ENCODE data around the gene CDKAL1. TPM values are rescaled to one million over a fixed set of nuclear protein-coding genes. Genes with fewer than 3 reads are reported as not detected.

Gene CDKAL1
- total RNA-seq, 1 donor from 2014 or later: 24.8 TPM

DNA sequence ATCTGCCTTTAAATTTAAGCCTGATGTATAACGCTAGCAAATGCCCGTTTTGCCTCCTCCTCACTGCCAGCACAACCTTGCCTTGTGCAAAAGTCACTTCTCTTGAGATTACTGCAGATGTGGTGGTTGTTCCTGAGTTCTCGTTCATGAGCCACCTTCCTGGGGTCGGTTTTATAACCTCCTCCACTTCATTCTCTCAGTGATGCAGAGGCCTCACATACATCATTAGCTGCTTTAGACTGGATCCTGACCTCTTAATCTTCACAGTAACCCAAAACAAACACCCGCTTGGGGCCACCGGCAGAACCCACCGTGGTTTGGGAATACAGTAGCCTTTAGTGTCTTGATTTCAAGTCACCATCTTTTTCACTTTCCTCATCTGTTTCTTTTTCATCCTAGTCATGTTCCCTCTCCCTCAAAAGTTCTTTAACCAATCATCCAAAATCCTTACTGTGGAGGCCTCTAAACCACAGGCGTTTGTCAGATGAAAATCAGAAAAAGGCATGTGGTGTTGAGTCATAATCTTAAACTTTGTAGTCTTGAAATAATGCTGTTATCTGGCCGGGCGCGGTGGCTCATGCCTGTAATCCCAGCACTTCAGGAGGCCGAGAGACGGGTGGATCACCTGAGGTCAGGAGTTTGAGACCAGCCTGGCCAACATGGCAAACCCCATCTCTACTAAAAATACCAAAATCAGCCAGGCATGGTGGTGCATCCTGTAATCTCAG, 629.0 kb downstream of the CDKAL1 start:
- no peak overlapping the region for H3K27ac Mint-ChIP-seq (ENCODE audit: unreplicated experiment)
- H3K27me3 Mint-ChIP-seq (ENCODE audit: unreplicated experiment): no peaks in the 10 kb centered on the region
- DNase-seq: no peak
- H3K36me3 Mint-ChIP-seq (ENCODE audit: unreplicated experiment): no peaks in the 10 kb centered on the region
- peaks cover 1% of the 10 kb centered on the region for H3K9me3 Mint-ChIP-seq (ENCODE audit: unreplicated experiment)
- H3K4me1 Mint-ChIP-seq (ENCODE audit: low read depth, unreplicated experiment): peaks cover 5% of the 10 kb centered on the region
- H3K4me3 Mint-ChIP-seq (ENCODE audit: unreplicated experiment): no peak overlapping the region
- no peak for TF ChIP-seq CTCF (IDR thresholded peaks at IDR 0.05; ENCODE audit: partially characterized antibody, unreplicated experiment)

- Mint-ChIP-seq H3K9me3 (ENCODE audit: unreplicated experiment) (peaks cover 1% of the 10 kb centered on the region), H3K4me1 (ENCODE audit: low read depth, unreplicated experiment) (peaks cover 3% of the 10 kb centered on the region), H3K4me3 (ENCODE audit: unreplicated experiment) (no peak overlapping the region), H3K27me3 (ENCODE audit: unreplicated experiment) (no peaks in the 10 kb centered on the region), H3K27ac (ENCODE audit: unreplicated experiment) (no peak overlapping the region), H3K36me3 (ENCODE audit: unreplicated experiment) (no peaks in the 10 kb centered on the region)
- no peak for TF ChIP-seq CTCF (IDR thresholded peaks at IDR 0.05; ENCODE audit: partially characterized antibody, unreplicated experiment)
- DNase-seq: no peak
Measured at GRCh38 chr6:21163838-21164180, 629.6 kb downstream of the CDKAL1 start.

DNA sequence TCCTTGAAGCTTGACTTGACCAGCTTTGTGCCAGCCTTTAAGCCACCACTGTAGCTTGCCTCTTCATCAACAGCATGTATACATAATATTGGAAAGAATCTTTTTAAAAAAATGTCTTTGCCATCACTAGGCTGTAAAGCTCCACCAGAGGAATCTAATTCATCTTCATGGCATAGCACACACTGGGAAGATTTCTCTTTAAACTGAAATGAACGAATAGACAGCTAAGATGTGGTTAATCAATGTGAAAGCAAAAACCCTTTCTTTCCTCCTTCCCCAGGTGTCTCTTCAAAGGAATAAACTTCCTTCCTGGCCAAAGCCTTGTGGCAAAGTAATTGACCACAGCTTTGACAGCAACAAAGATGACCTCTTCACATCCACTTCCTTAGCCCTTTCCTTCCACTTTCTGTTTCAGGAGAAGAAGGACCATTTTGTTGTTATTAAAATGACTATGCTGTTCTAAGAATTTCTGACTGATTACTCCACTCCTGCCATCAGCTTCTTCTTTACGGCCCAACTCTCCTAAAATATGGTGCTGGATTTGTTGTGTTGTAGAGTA, 630.6 kb downstream of the CDKAL1 start:
- H3K4me1 Mint-ChIP-seq (ENCODE audit: low read depth, unreplicated experiment): peaks cover 3% of the 10 kb centered on the region
- H3K4me3 Mint-ChIP-seq (ENCODE audit: unreplicated experiment): no peak overlapping the region
- H3K36me3 Mint-ChIP-seq (ENCODE audit: unreplicated experiment): no peaks in the 10 kb centered on the region
- no peak for TF ChIP-seq CTCF (IDR thresholded peaks at IDR 0.05; ENCODE audit: partially characterized antibody, unreplicated experiment)
- no peak overlapping the region for H3K27ac Mint-ChIP-seq (ENCODE audit: unreplicated experiment)
- H3K9me3 Mint-ChIP-seq (ENCODE audit: unreplicated experiment): peaks cover 1% of the 10 kb centered on the region
- H3K27me3 Mint-ChIP-seq (ENCODE audit: unreplicated experiment): no peaks in the 10 kb centered on the region
- DNase-seq: no peak

- Mint-ChIP-seq H3K4me1 (ENCODE audit: low read depth, unreplicated experiment) (peaks cover 3% of the 10 kb centered on the region), H3K27ac (ENCODE audit: unreplicated experiment) (no peak overlapping the region), H3K4me3 (ENCODE audit: unreplicated experiment) (no peak overlapping the region), H3K27me3 (ENCODE audit: unreplicated experiment) (peaks cover 1% of the 10 kb centered on the region), H3K9me3 (ENCODE audit: unreplicated experiment) (peaks cover 1% of the 10 kb centered on the region), H3K36me3 (ENCODE audit: unreplicated experiment) (no peaks in the 10 kb centered on the region)
- TF ChIP-seq CTCF (IDR thresholded peaks at IDR 0.05; ENCODE audit: partially characterized antibody, unreplicated experiment): no peak
- DNase-seq: no peak
Measured at GRCh38 chr6:21166754-21167153, 632.5 kb downstream of the CDKAL1 start.

DNA sequence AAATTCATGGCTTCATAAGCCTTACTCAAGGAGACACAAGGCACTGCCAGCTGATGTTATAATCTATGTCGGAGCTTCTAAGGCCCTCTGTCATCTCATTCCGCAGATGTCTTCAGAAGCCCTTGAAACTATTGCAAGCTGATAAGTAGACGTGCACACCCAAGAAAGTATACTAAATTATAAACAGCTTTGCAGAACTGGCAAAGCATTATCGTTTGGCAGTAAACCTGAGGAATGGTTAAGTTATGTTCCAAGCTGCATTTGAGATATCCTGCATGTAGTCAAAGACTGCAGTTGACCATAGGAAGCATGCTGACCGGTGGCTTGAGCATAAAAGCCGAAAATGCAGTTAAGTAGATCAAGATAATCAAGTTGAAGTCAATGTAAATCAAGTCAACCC, 633.5 kb downstream of the CDKAL1 start:
- no peak overlapping the region for H3K27ac Mint-ChIP-seq (ENCODE audit: unreplicated experiment)
- H3K4me3 Mint-ChIP-seq (ENCODE audit: unreplicated experiment): no peak overlapping the region
- H3K27me3 Mint-ChIP-seq (ENCODE audit: unreplicated experiment): peaks cover 1% of the 10 kb centered on the region
- H3K9me3 Mint-ChIP-seq (ENCODE audit: unreplicated experiment): peaks cover 1% of the 10 kb centered on the region
- peaks cover 5% of the 10 kb centered on the region for H3K36me3 Mint-ChIP-seq (ENCODE audit: unreplicated experiment)
- TF ChIP-seq CTCF (IDR thresholded peaks at IDR 0.05; ENCODE audit: partially characterized antibody, unreplicated experiment): no peak
- no peak for DNase-seq
- H3K4me1 Mint-ChIP-seq (ENCODE audit: low read depth, unreplicated experiment): peaks cover 3% of the 10 kb centered on the region

All from glutamatergic neuron (in vitro differentiated cells).